Tibial nerve (tissue), 4 donors: ENCODE data around the gene RCCD1. TPM values are rescaled to one million over a fixed set of nuclear protein-coding genes. Genes with fewer than 3 reads are reported as not detected.

Source experiments
- DNase-seq, 2 donors: peaks; one replicate each; pipeline ENCODE4 v3.0.0-alpha.2; 2019; ENCODE audit warnings: low spot score in 2 of 2
- H3K27ac ChIP-seq, 4 donors: fragments of 200-600 bp; sonication (generic) in 3 of 4; one replicate each; pipeline ENCODE4 v1.5.1; 2017 to 2019; ENCODE audit warnings: mild to moderate bottlenecking in 1 of 4
- H3K27me3 ChIP-seq, 2 donors: fragments of 200-600 bp; sonication (generic) in 1 of 2; one replicate each; pipeline versions ENCODE4 v1.5.1 to v1.6.0; 2017 to 2019
- H3K36me3 ChIP-seq, 3 donors: fragments of 200-600 bp; sonication (generic); one replicate each; pipeline ENCODE4 v1.5.1; 2018 to 2019
- H3K4me1 ChIP-seq, 4 donors: fragments of 200-600 bp; sonication (generic) in 3 of 4; one replicate each; pipeline ENCODE4 v1.5.1; 2017 to 2019
- H3K4me3 ChIP-seq, 4 donors: fragments of 200-600 bp; sonication (generic) in 3 of 4; one replicate each; pipeline ENCODE4 v1.5.1; 2017 to 2019; ENCODE audit warnings: mild to moderate bottlenecking in 1 of 4, moderate library complexity in 1 of 4
- H3K9me3 ChIP-seq, 4 donors: fragments of 200-600 bp; sonication (generic) in 3 of 4; one replicate each; pipeline ENCODE4 v1.5.1; 2017 to 2019
- CTCF ChIP-seq, 5 experiments: fragments of 200-600 bp in 3 of 5; fragments of 450-650 bp in 2 of 5; sonication (generic) in 3 of 5; IDR thresholded peaks; one replicate each; pipeline ENCODE4 v1.5.1; 2016 to 2019; ENCODE audit warnings: antibody characterized with exemption in 5 of 5, mild to moderate bottlenecking in 3 of 5, moderate library complexity in 2 of 5
- EP300 ChIP-seq, 2 donors: sonication (generic); formaldehyde crosslinking; IDR thresholded peaks; one replicate each; pipeline ENCODE4 v1.6.1; 2017; ENCODE audit warnings: antibody characterized with exemption in 2 of 2, mild to moderate bottlenecking in 1 of 2
- POLR2A ChIP-seq, 2 donors: fragments of 450-650 bp; IDR thresholded peaks; one replicate each; pipeline ENCODE4 v1.6.1; 2017; ENCODE audit warnings: antibody characterized with exemption in 2 of 2, mild to moderate bottlenecking in 2 of 2, moderate library complexity in 2 of 2
- WGBS, 2 donors: methylation state at CpG; one replicate each; pipeline ENCODE4 v1.1.5; 2018; 5-methylcytosine and 5-hydroxymethylcytosine counted together
- total RNA-seq, 4 donors: library from RNA; depleted of rRNA; stranded (reverse); fragments of >200 nt; gene quantifications; one replicate each; pipeline ENCODE4 v1.1.0, GENCODE V29; 2016

RCCD1 gene
- total RNA-seq, 4 donors from 2014 or later: 8.7 to 15.9 (median 12.5) TPM

- 8 to 10% methylated on average over 44 of the region's 56 CpGs for WGBS, 2 donors
These were observed 1.8 kb downstream of the RCCD1 start for GRCh38 chr15:90956274-90957030.

GRCh38 chr15:90957031-90957790, 2.5 kb downstream of the RCCD1 start:
- Histone ChIP-seq H3K4me1 (peaks cover 0 to 56% (median 24%) of the 10 kb centered on the region in 4 donors), H3K36me3 (peaks cover 0 to 43% (median 5%) of the 10 kb centered on the region in 3 donors), H3K4me3 (peak overlapping the region; percentile 44 to 71 (median 67)), H3K9me3 (no peaks in the 10 kb centered on the region), H3K27me3 (no peaks in the 10 kb centered on the region), H3K27ac (peak overlapping the region; percentile 10 to 82 (median 78))
- 22 to 35% methylated on average over 22 to 25 of the region's 63 CpGs for WGBS, 2 donors
- no peak for DNase-seq
- TF ChIP-seq CTCF (IDR thresholded peaks at IDR 0.05): no peak
- no peak for TF ChIP-seq POLR2A (IDR thresholded peaks at IDR 0.05)
- TF ChIP-seq EP300 (IDR thresholded peaks at IDR 0.05): no peak

More at GRCh38 chr15:90956274-90957030, 1.8 kb downstream of the RCCD1 start:
- H3K27me3 ChIP-seq: no peaks in the 10 kb centered on the region
- peak; percentile 63 to 76 for DNase-seq
- H3K36me3 ChIP-seq: peaks cover 0 to 43% (median 5%) of the 10 kb centered on the region in 3 donors
- H3K9me3 ChIP-seq: no peaks in the 10 kb centered on the region
- TF ChIP-seq POLR2A (IDR thresholded peaks at IDR 0.05): no peak
- peak; percentile 94 to 97 (median 95) for TF ChIP-seq CTCF (IDR thresholded peaks at IDR 0.05)
- TF ChIP-seq EP300 (IDR thresholded peaks at IDR 0.05): no peak
- H3K4me3 ChIP-seq: peak overlapping the region; percentile 44 to 71 (median 67)
- peak overlapping the region; percentile 10 to 82 (median 78) for H3K27ac ChIP-seq
- H3K4me1 ChIP-seq: peaks cover 0 to 56% (median 24%) of the 10 kb centered on the region in 4 donors

GRCh38 chr15:90957791-90958190, 3.1 kb downstream of the RCCD1 start:
- peak overlapping the region in 3 of 4 donors; percentile 19 to 82 (median 75) for H3K27ac ChIP-seq
- peak overlapping the region in 2 of 4 donors; percentile 63 to 71 for H3K4me3 ChIP-seq
- no peak for TF ChIP-seq POLR2A (IDR thresholded peaks at IDR 0.05)
- no peak for TF ChIP-seq EP300 (IDR thresholded peaks at IDR 0.05)
- no peak for TF ChIP-seq CTCF (IDR thresholded peaks at IDR 0.05)
- WGBS, 2 donors: 55 to 57% methylated on average over 6 of the region's 6 CpGs
- H3K27me3 ChIP-seq: no peaks in the 10 kb centered on the region
- H3K4me1 ChIP-seq: peaks cover 0 to 56% (median 24%) of the 10 kb centered on the region in 4 donors
- H3K36me3 ChIP-seq: peaks cover 0 to 43% (median 2%) of the 10 kb centered on the region in 3 donors
- no peak for DNase-seq
- H3K9me3 ChIP-seq: no peaks in the 10 kb centered on the region

- H3K36me3 ChIP-seq: peaks cover 0 to 42% (median 0%) of the 10 kb centered on the region in 3 donors
- DNase-seq: no peak
- H3K27me3 ChIP-seq: no peaks in the 10 kb centered on the region
- peaks cover 0 to 56% (median 24%) of the 10 kb centered on the region in 4 donors for H3K4me1 ChIP-seq
- TF ChIP-seq EP300 (IDR thresholded peaks at IDR 0.05) (no peak), POLR2A (IDR thresholded peaks at IDR 0.05) (no peak), CTCF (IDR thresholded peaks at IDR 0.05) (no peak)
- H3K4me3 ChIP-seq: no peak overlapping the region
- no peaks in the 10 kb centered on the region for H3K9me3 ChIP-seq
- peak overlapping the region in 3 of 4 donors; percentile 41 to 82 (median 58) for H3K27ac ChIP-seq
- 25 to 36% methylated on average over 8 of the region's 8 CpGs for WGBS, 2 donors
These were observed 4.4 kb downstream of the RCCD1 start for GRCh38 chr15:90959028-90959595.
